Thyroid gland (tissue), 4 donors: ENCODE data around the gene PILRB.
"Not testable (repeated sequence)": the region's sequence is repeated elsewhere in the genome, so short reads cannot be mapped to it uniquely, and the experiment has no call there.

Experiments used
- POLR2A ChIP-seq, 2 donors: fragments of 450-650 bp; IDR thresholded peaks; one replicate each; pipeline ENCODE4 v1.6.1; 2017; ENCODE audit warnings: antibody characterized with exemption in 2 of 2, mild to moderate bottlenecking in 2 of 2, moderate library complexity in 1 of 2
- TF ChIP-seq, protein P1 (sequence below), 6 experiments: fragments of 200-600 bp in 3 of 6; fragments of 450-650 bp in 3 of 6; sonication (generic) in 3 of 6; IDR thresholded peaks; one replicate each; pipeline ENCODE4 v1.5.1; 2016 to 2019; ENCODE audit warnings: antibody characterized with exemption in 6 of 6, mild to moderate bottlenecking in 2 of 6, inconsistent platforms in 1 of 6, moderate library complexity in 1 of 6

DNA sequence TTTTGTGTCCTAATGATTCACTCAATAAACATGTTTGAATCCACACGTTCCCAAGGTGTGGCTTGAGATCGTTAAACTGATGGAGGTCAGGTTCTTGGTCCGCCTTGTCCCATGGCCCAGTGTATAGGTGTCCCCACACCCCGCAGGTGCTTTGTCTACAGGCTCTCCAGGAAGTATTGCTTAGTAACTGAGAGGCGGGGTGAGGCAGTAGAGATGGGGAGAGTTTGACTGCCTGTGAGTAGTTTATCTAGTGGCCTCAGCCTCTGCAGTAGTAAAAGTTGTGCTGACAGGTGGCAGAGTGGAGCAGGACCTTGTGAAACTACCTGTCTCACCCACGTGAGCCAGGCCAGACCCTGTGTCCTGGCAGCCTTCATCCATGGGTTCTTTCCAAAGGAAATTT lies 16.6 kb upstream of the PILRB start:
- TF ChIP-seq, protein P1, sequence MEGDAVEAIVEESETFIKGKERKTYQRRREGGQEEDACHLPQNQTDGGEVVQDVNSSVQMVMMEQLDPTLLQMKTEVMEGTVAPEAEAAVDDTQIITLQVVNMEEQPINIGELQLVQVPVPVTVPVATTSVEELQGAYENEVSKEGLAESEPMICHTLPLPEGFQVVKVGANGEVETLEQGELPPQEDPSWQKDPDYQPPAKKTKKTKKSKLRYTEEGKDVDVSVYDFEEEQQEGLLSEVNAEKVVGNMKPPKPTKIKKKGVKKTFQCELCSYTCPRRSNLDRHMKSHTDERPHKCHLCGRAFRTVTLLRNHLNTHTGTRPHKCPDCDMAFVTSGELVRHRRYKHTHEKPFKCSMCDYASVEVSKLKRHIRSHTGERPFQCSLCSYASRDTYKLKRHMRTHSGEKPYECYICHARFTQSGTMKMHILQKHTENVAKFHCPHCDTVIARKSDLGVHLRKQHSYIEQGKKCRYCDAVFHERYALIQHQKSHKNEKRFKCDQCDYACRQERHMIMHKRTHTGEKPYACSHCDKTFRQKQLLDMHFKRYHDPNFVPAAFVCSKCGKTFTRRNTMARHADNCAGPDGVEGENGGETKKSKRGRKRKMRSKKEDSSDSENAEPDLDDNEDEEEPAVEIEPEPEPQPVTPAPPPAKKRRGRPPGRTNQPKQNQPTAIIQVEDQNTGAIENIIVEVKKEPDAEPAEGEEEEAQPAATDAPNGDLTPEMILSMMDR (IDR thresholded peaks at IDR 0.05): not testable (repeated sequence)
- TF ChIP-seq POLR2A (IDR thresholded peaks at IDR 0.05): not testable (repeated sequence)
